Activated CD8-positive, alpha-beta memory T cell treated with anti-CD3 and anti-CD28 coated beads, Interleukin-2, amount 50 U/mL, for 1 hour (primary cell): ENCODE data around the gene SLC16A8.
"Not testable (repeated sequence)": the region's sequence is repeated elsewhere in the genome, so short reads cannot be mapped to it uniquely, and the experiment has no call there.

Experiments used
- DNase-seq: peaks from one replicate; pipeline ENCODE4 v3.0.0-alpha.2; 2020; ENCODE audit errors: extremely low read depth

Gene SLC16A8, protein sequence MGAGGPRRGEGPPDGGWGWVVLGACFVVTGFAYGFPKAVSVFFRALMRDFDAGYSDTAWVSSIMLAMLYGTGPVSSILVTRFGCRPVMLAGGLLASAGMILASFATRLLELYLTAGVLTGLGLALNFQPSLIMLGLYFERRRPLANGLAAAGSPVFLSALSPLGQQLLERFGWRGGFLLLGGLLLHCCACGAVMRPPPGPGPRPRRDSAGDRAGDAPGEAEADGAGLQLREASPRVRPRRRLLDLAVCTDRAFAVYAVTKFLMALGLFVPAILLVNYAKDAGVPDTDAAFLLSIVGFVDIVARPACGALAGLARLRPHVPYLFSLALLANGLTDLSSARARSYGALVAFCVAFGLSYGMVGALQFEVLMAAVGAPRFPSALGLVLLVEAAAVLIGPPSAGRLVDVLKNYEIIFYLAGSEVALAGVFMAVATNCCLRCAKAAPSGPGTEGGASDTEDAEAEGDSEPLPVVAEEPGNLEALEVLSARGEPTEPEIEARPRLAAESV

GRCh38 chr22:38083931-38084631 lies at the start of gene SLC16A8:
Gene SLC16A8, minus strand, starts transcription at chr22:38084184. Its CDS starts 1,311 bp downstream, at chr22:38082873.
- DNase-seq = no peak

GRCh38 chr22:38133331-38133730 lies 49.3 kb upstream of the SLC16A8 start:
- no peak for DNase-seq

- no peak for DNase-seq
Observed at GRCh38 chr22:38132794-38133193, 48.8 kb upstream of the SLC16A8 start.

DNA sequence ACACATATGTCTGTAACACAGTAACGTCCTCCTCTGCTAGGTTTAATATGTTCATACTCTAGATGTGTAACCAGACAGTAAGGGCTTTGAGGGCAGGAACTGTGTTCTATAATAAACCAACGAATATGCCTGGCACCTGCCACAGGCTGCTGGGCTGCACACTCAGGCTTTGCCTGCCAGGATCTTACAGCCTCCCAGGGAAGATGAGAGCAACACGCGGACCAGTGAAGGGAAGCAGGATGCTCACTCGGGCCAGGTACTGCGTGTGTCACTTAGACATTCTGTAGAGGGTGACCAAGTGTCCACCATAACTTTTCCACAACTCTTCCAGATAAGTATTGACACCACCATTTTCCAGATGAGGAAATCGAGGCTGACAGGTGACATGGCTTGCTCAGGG lies 48.2 kb upstream of the SLC16A8 start:
- no peak for DNase-seq

- no peak for DNase-seq
Observed at GRCh38 chr22:38131399-38131798, 47.4 kb upstream of the SLC16A8 start.

DNA sequence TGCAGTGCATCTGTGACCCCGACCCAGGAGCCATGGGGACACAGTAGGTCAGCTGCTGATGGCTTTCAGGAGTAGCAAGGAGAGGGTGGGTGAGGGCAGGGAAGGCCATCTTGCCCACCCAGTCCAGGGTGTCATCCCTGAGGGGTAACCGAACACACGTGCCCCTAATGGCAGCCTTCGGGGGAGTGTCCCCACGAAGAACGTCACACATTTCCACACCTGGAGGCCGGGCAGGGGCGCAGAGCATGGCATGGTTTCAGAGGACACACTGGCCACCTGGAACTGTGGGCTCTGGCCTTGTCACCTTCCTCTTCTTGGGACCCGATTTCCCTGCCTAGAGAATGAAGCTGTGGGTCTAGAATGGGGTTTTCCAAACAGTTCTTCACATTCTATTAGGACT lies 45.9 kb upstream of the SLC16A8 start:
- no peak for DNase-seq

DNA sequence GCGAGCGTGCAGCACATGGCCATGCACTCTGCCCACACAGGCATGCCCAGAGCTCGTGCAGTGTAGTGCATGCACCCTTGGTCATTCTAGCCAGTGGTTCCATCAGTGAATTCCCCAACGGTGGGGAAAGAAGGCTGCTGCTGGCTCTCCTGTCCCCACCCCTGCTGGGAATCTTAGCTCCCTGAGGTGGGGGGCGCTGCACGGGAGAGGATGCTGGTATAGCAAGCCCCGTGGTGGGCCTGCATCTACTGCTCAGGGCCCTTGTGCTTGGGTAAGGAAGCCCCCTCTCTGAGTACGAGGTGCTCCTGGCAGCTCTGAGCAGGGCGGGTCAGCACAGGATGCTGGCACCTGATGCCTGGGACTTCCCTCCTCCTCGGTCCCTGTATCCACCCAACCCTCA lies 45.0 kb upstream of the SLC16A8 start:
- DNase-seq = no peak

- no peak for DNase-seq
Observed at GRCh38 chr22:38127869-38128268, 43.9 kb upstream of the SLC16A8 start.

DNA sequence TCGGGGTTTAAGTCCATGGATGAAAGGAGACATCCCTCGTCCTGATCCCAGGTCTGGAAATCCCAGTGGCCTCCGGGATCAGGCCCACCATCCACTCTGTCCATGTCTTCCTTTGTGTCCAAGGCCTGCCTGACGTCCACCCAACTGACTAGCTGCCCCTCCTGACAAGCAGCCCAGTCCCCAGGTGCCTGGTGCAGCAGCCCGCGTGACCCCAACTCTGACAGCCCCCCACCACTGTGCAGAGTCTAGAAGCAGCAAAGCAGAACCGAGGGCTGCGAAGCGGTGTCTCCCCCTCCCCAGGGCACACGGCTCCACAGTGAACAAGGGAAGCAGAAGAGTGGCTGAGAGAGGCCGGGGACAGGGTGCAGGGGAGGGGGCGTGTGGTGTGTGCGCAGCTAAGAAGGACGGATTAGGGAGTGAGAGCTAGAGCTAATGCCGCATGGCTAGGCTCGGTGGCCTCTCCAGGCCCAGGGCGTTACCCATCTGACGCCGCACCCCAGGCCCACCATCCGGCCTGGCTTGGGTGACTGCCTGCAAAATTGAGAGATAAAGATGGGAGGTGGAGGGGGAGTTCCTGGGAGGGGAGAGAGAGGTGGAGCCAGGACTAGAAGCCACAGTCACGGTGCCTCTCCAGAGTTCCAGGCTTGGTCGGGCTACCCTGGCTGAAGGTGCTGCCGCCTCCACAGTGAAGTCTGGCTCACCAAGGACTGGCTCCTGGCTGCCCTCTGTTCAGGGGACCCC lies 43.1 kb upstream of the SLC16A8 start:
- DNase-seq = no peak

DNA sequence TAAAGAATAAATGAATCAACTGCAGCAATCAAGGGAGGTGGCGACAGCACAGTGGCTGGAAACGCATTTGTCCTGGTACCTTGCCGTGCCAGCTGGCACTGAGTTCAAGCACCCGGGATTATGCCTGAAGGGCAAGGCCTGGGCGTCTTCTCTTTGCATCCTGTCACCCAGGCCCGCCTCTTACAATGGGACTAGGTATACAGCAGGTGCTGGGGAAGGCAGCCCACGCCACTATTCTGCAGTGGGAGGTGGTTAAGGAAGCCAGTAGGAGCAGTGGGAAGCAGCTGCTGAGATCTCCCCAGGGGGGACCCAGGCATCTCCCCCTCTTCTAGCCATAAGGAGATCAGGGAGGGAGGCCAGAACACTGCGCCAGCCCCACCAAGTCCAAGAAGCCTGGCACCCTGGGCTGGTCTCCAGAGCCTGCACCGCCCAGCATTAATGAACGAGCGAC lies 41.8 kb upstream of the SLC16A8 start:
- no peak for DNase-seq

DNA sequence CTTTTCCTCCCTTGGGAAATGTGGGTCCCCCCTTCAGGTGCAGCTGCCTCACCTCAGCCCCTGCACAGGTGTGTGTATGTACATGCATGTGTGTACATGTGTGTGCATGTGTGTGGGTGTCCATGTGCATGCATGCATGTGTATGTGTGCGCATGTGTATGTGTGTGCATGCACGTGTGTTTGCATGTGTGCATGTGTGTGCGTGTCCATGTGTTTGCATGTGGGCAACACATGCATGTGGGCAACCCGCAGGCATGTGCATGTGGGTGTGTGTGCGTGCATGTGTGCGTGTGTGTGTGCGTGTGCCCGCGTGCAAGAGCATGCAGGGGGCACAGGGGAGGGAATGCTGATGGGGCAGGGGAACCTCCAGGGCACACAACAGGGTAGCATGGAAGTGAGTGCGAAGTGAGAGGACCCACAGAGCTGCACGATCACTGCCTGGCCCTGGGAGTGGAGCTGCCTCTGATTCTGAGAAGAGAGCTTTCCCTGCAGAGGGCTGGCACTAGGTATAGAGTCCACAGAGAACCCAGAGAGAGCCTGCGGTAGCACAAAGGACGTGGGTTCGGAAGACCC lies 41.1 kb upstream of the SLC16A8 start:
- DNase-seq = no peak

DNA sequence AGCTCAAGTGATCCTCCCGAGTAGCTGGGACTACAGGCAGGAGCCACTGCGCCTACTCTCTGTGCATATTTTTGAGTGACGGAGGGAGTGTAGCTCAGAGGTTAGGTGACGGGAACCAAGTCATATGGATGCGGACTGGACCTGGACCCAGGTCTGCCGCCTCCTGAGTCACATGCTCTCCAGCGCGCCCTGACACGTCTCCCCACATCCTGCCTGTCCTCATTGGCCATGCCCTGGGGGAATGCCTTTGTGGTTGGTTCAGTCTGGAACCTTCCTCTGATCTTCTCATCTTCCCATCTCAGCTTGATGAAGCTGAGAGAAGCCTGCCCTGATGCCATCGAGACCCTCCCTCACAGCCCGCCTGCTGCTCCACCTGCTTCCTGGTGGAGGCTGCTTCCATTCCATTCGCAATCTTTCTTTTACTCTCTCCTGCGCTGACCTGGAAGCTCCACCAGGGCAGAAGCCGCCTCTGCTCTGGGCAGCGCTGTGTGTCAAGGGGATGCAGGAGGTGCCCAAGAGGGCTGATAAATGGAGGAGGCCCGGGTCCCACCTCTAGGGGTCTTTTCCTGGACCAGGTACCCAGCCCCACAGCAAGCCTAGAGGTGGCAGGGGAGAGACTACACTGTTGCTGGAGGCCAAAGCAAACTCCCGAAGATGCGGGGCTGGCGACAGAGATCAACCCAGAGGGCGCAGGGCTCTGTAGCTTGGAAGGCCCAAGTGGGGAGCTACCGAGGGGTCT lies 40.4 kb upstream of the SLC16A8 start:
- no peak for DNase-seq

DNA sequence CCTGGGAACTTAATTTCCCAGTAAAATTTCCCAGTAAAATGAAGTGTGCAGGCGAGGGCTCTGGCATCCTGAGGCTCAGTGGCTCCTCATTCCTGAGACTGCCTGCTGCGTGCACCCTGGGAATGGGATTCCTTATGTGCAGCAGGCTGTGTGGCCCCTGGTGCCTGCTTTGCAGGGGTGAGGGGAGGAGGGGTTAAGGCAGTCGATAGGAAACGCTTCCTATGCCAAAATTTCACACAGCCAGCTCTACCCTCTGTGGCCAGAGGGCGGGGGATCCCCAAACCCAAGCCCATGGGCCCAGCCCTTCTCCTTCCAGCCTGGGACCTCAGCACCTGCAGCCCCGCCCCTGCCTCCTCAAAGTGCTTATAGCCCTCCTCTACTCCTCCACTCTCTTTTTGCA lies 38.6 kb upstream of the SLC16A8 start:
- no peak for DNase-seq

- no peak for DNase-seq
Observed at GRCh38 chr22:38120359-38121110, 36.6 kb upstream of the SLC16A8 start.

- not testable (repeated sequence) for DNase-seq
Observed at GRCh38 chr22:38118747-38119146, 34.8 kb upstream of the SLC16A8 start.

GRCh38 chr22:38118182-38118581 lies 34.2 kb upstream of the SLC16A8 start:
- no peak for DNase-seq

- DNase-seq = not testable (repeated sequence)
Observed at GRCh38 chr22:38117556-38117955, 33.6 kb upstream of the SLC16A8 start.

- no peak for DNase-seq
Observed at GRCh38 chr22:38115423-38116205, 31.6 kb upstream of the SLC16A8 start.
